HFFc6 (cell line): ENCODE data around the gene CPNE1. TPM values are rescaled to one million over a fixed set of nuclear protein-coding genes. Genes with fewer than 3 reads are reported as not detected.

Experiments used
- DNase-seq: peaks from one replicate; pipeline ENCODE4 v3.0.0-alpha.2; 2018
- H3K27ac Mint-ChIP-seq: 2 replicates; pipeline ENCODE4 v1.8.0; 2020; ENCODE audit warnings: mild to moderate bottlenecking, mixed read lengths
- H3K27me3 Mint-ChIP-seq: 2 replicates; pipeline ENCODE4 v1.8.0; 2021; ENCODE audit warnings: mild to moderate bottlenecking, moderate library complexity, mixed read lengths; ENCODE audit not compliant: insufficient read depth
- H3K36me3 Mint-ChIP-seq: 2 replicates; pipeline ENCODE4 v1.8.0; 2021; ENCODE audit warnings: low read depth, mixed read lengths
- H3K4me1 Mint-ChIP-seq: 2 replicates; pipeline ENCODE4 v1.8.0; 2020; ENCODE audit warnings: low read depth, mixed read lengths
- H3K4me3 Mint-ChIP-seq: 2 replicates; pipeline ENCODE4 v1.8.0; 2020; ENCODE audit warnings: mild to moderate bottlenecking, moderate library complexity, mixed read lengths
- H3K9me3 Mint-ChIP-seq: 2 replicates; pipeline ENCODE4 v1.8.0; 2020; ENCODE audit warnings: mild to moderate bottlenecking, mixed read lengths
- CTCF ChIP-seq: fragments of 200-600 bp; sonication (generic); IDR thresholded peaks from 2 replicates; pipeline ENCODE4 v1.5.0; 2021; ENCODE audit warnings: antibody characterized with exemption, mild to moderate bottlenecking
- total RNA-seq, 6 experiments: library from RNA; stranded (reverse); fragmentation: NEBNext Ultra II Directional; extraction: Animal tissue kit (Norgen Biotek cat#: 25700); gene quantifications; 2 replicates in 1 of 6; 3 replicates in 5 of 6; pipeline ENCODE4 v1.2.3, GENCODE V29; 2021

Gene CPNE1
- total RNA-seq, 6 experiments from 2014 or later: 200 to 230 (median 213) TPM

- H3K36me3 Mint-ChIP-seq: peaks cover 7% of the 10 kb centered on the region; the same call in 1 of the 2 replicates
- peaks cover 24% of the 10 kb centered on the region for H3K27me3 Mint-ChIP-seq
- no peaks in the 10 kb centered on the region for H3K4me1 Mint-ChIP-seq
- no peak overlapping the region for H3K4me3 Mint-ChIP-seq
- no peak for DNase-seq
- TF ChIP-seq CTCF: no peak
- H3K9me3 Mint-ChIP-seq: peaks cover 15% of the 10 kb centered on the region
- H3K27ac Mint-ChIP-seq: no peak overlapping the region
These were observed 86.2 kb downstream of the CPNE1 start for GRCh38 chr20:35578469-35578868.

GRCh38 chr20:35576816-35577215 is 87.9 kb downstream of the CPNE1 start:
- no peaks in the 10 kb centered on the region for H3K4me1 Mint-ChIP-seq
- H3K27ac Mint-ChIP-seq: no peak overlapping the region
- H3K9me3 Mint-ChIP-seq: peaks cover 25% of the 10 kb centered on the region
- peaks cover 17% of the 10 kb centered on the region for H3K36me3 Mint-ChIP-seq
- H3K4me3 Mint-ChIP-seq: no peak overlapping the region
- DNase-seq: no peak
- peaks cover 21% of the 10 kb centered on the region for H3K27me3 Mint-ChIP-seq
- no peak for TF ChIP-seq CTCF

Other genes with a start within 250 kb of the CPNE1 start
- gene GDF5, start 226.7 kb downstream of the CPNE1 start, total RNA-seq: under 1 TPM; 0.20 to 0.47 (median 0.35) TPM
- 10 to 100 TPM; 18.3 to 26.3 (median 22.9) TPM for gene CEP250, start 209.3 kb downstream of the CPNE1 start, total RNA-seq
- not detected for gene C20orf173, start 135.2 kb downstream of the CPNE1 start, total RNA-seq
- 100 to 1,000 TPM; 231 to 275 (median 239) TPM for gene ERGIC3, start 122.8 kb downstream of the CPNE1 start, total RNA-seq
- 1 to 10 TPM; 2.2 to 3.6 (median 2.8) TPM for gene SPAG4, start 49.1 kb downstream of the CPNE1 start, total RNA-seq
- 10 to 100 TPM; 61.5 to 85.3 (median 78.7) TPM for gene RBM12, start within 50 bp of the CPNE1 start, total RNA-seq
- 10 to 100 TPM; 28.6 to 40.6 (median 34.6) TPM for gene NFS1, start 34.5 kb upstream of the CPNE1 start, total RNA-seq
- 100 to 1,000 TPM; 158 to 236 (median 195) TPM for gene ROMO1, start 34.5 kb upstream of the CPNE1 start, total RNA-seq
- gene RBM39, start 77.4 kb upstream of the CPNE1 start, total RNA-seq: 100 to 1,000 TPM; 162 to 198 (median 185) TPM
- 10 to 100 TPM; 31.5 to 40.9 (median 36.2) TPM for gene PHF20, start 107.1 kb upstream of the CPNE1 start, total RNA-seq